VCaP (cell line): Measurements from ENCODE around the gene RNF6.

ENCODE experiments used
- H3K27ac ChIP-seq: fragments of 450-650 bp; 2 replicates; pipeline ENCODE4 v1.5.1; 2017
- TF ChIP-seq, protein P1 (sequence below): fragments of 450-650 bp; conservative IDR thresholded peaks from 2 replicates; pipeline ENCODE4 v1.5.1; 2017; ENCODE audit warnings: mild to moderate bottlenecking, moderate library complexity

RNF6 gene

DNA sequence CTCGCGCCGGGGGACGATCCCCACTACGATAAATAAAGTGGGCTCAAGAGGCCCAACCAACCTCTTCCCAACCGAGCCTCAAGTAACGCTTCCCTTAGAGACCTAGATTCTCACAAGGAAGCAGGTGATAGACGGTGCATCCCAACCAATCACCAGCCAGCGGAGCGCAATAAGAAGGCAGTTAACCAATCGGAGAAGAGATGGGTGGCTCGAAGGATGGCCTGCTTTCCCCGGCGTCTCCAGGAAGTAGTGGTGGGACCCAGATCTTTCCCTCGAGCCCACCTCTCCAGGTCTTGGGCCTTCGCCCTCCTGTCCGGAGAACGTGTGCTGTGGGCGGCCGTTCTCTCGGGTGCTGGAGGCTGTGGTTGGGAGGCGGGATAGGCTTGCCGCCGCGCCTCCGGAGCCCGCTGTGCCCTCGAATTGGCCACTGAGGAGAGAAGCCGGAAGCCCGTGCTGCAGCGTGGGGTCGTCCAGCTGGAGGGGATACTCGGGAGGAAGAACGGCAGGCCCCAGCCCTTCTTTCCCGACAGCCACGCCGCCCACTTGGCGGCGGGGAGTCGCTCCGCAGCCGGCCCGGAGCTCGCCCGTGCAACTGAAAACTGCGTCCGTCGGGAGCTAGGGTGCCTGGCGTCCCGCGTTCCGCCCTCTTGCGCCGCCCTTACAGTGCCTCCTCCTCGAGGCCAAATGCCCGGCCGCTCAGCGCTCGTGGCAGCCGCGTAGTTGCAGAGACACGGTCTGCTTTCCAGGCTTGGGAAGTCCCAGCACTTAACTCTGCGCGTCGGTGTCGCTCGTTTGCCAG lies at the start of gene RNF6:
RNF6 (minus strand) TSS at position 594 of the 799 bp plus-strand sequence. CDS start 2,665 bp downstream, outside the sequence.
- H3K27ac ChIP-seq, result peak within 1 kb of the TSS; percentile 96
- TF ChIP-seq, protein P1, sequence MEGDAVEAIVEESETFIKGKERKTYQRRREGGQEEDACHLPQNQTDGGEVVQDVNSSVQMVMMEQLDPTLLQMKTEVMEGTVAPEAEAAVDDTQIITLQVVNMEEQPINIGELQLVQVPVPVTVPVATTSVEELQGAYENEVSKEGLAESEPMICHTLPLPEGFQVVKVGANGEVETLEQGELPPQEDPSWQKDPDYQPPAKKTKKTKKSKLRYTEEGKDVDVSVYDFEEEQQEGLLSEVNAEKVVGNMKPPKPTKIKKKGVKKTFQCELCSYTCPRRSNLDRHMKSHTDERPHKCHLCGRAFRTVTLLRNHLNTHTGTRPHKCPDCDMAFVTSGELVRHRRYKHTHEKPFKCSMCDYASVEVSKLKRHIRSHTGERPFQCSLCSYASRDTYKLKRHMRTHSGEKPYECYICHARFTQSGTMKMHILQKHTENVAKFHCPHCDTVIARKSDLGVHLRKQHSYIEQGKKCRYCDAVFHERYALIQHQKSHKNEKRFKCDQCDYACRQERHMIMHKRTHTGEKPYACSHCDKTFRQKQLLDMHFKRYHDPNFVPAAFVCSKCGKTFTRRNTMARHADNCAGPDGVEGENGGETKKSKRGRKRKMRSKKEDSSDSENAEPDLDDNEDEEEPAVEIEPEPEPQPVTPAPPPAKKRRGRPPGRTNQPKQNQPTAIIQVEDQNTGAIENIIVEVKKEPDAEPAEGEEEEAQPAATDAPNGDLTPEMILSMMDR, result no peak

DNA sequence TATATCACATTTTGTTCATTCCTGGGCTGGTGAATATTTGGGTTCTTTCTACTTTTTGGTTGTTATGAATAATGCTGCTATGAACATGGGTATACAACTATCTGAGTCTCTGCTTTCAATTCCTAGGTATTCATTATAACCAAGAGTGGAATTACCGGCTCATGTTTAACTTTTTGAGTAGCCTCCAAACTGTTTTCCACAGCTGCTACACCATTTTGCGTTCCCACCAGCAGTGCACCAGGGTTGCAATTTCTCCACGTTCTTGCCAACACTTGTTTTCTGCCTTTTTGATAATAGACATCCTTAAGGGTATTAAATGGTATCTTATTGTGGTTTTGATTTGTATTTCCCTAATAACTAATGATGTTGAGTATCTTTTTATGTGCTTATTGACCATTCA lies 48.6 kb upstream of the RNF6 start:
- TF ChIP-seq, protein P1, result no peak
- H3K27ac ChIP-seq, result no peak overlapping the region

DNA sequence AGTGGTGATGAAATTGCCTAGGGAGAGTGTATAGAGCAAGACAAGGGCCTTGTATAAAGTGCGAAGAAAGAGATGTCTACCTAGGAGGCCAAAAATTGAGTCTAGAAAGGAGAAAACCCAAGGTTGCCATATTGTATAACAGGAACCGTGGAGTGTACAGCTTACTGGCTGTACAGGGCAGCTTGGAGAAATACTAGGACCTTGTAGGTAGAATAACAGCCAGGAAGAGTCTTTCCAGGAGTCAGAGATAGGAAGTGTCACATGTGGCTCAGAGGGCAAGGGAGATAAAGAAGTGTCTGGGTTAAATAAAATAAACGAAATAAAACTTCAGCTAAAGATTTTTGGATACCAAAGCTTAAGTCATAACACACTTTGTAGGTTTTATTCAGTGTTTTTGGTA lies 44.2 kb upstream of the RNF6 start:
- no peak overlapping the region for H3K27ac ChIP-seq
- TF ChIP-seq, protein P1, result no peak

DNA sequence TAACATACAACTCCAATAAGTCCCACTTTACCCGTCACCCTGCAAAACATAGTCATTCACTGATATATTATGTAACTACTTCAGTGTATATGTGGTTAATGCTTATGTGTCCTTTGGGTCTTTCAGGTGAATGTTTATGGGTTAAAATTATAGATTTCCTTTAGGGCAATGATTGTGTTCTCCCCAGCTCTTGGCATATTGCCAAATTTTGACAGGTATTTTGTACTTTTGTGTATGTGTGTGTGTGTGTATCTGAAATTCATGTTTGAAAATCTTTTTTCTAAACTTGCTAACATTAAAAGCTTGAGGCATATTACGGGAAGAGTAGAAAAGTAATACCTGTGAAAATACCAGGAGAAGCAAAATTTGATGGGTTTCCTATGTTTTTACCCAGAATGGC lies 40.0 kb upstream of the RNF6 start:
- TF ChIP-seq, protein P1, result no peak
- no peak overlapping the region for H3K27ac ChIP-seq

DNA sequence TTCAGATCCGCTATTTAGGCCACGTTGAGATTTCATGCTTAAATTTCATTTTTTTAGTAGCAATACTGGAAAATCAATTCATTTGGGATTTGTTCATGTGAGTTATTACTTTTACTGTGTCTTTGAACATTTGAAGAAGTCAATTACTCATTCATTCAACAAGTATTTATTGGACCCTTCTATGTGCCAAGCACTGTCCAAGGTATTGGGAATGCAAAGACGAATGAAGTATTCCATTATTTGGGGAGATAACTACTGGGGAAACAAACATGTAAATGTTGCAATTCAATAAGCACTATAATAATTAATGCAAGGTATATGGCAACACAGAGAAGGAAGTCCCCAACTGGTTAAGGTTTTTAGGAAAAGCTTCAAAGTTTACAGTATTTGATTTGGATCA lies 37.5 kb upstream of the RNF6 start:
- H3K27ac ChIP-seq, result no peak overlapping the region
- TF ChIP-seq, protein P1, result no peak

DNA sequence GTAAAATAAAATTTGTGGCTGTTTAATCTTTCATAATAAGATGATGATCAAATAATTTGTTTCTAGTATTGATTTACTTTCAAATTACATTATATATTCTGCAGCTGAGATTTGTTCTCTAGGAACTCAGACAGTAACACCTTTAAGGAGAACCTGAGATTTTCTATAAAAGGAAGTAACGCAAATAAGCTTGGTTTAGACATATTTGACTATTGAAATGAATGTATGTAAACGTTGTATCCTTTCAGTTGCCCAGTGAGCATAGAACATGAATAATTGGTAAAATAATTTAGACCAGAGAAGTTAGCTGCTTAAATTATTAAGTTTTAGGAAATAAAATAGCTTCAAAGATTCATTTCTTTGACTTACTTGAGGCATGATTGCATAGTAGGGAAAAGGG lies 34.9 kb upstream of the RNF6 start:
- peak overlapping the region; percentile 96; the same call in 1 of the 2 replicates for H3K27ac ChIP-seq
- TF ChIP-seq, protein P1, result no peak

DNA sequence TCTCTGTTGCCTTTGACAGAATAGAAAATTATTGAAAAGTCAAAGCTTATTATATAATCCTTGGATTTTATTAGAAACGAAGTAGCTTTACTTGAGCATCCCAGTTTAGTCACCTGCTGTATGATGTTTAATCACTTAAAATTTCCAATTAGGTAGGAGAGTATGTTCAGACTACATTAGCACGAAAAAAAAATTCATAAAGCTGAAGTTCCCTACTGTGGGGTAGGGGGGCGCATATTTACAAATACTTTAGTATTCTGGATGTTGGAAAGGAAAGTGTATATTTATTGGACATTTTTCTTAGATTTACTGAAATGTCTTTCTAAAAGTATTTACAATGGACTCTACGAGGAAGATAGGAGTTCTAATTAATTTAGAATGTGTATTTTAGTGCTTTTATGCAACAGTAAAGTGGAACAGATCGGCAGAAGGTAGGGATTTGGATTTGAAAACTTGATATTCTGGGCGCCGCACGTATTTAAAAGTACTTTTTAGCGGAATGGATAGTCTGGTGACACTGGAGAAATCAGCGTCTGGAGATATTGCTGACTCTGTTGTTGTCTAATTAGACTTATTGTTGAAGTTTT lies 33.7 kb upstream of the RNF6 start:
- TF ChIP-seq, protein P1, result peak; percentile 41
- H3K27ac ChIP-seq, result peak overlapping the region; percentile 96
